H9 (cell line): ENCODE measurements around the gene PYGB. TPM values are rescaled to one million over a fixed set of nuclear protein-coding genes. Genes with fewer than 3 reads are reported as not detected.

Experiments used
- DNase-seq: peaks from one replicate; pipeline ENCODE4 v3.0.0-alpha.2; 2017
- H2AFZ ChIP-seq: one replicate; pipeline ENCODE4 v1.6.1; 2013; ENCODE audit warnings: mild to moderate bottlenecking, low read length, control low read depth, moderate library complexity
- H2AK5ac ChIP-seq: 2 replicates; pipeline ENCODE4 v1.6.1; 2013; ENCODE audit warnings: low read length, control low read depth, mixed read lengths; ENCODE audit not compliant: insufficient read length
- H2BK120ac ChIP-seq: one replicate; pipeline ENCODE4 v1.6.1; 2013; ENCODE audit warnings: low read depth, mild to moderate bottlenecking, low read length, control low read depth, inconsistent platforms; ENCODE audit not compliant: poor library complexity, severe bottlenecking
- H2BK12ac ChIP-seq: 2 replicates; pipeline ENCODE4 v1.6.1; 2013; ENCODE audit warnings: low read length, control low read depth, mixed read lengths, low read depth; ENCODE audit not compliant: insufficient read length
- H2BK15ac ChIP-seq: 2 replicates; pipeline ENCODE4 v1.6.1; 2013; ENCODE audit warnings: low read depth, low read length, control low read depth
- H2BK20ac ChIP-seq: one replicate; pipeline ENCODE4 v1.6.1; 2013; ENCODE audit warnings: low read depth, mild to moderate bottlenecking, low read length, control low read depth, inconsistent platforms; ENCODE audit not compliant: poor library complexity, severe bottlenecking
- H2BK5ac ChIP-seq: 2 replicates; pipeline ENCODE4 v1.6.1; 2013; ENCODE audit warnings: low read length, control low read depth, mixed read lengths; ENCODE audit not compliant: insufficient read length
- H3K14ac ChIP-seq: 2 replicates; pipeline ENCODE4 v1.6.1; 2013; ENCODE audit warnings: low read length, control low read depth; ENCODE audit not compliant: insufficient read depth
- H3K18ac ChIP-seq: 2 replicates; pipeline ENCODE4 v1.6.1; 2013; ENCODE audit warnings: low read depth, mild to moderate bottlenecking, mixed read lengths, low read length, control low read depth; ENCODE audit not compliant: insufficient read length
- H3K23ac ChIP-seq: 2 replicates; pipeline ENCODE4 v1.6.1; 2013; ENCODE audit warnings: low read length, control low read depth, mixed read lengths, low read depth; ENCODE audit not compliant: insufficient read length
- H3K23me2 ChIP-seq: 2 replicates; pipeline ENCODE4 v1.6.1; 2013; ENCODE audit warnings: low read depth, mild to moderate bottlenecking, mixed read lengths, low read length, control low read depth; ENCODE audit not compliant: insufficient read length, poor library complexity, severe bottlenecking
- H3K27ac ChIP-seq: 2 replicates; pipeline ENCODE4 v1.5.1; 2013; ENCODE audit warnings: low read length, control low read depth, mixed read lengths, low read depth; ENCODE audit not compliant: insufficient read length
- H3K27me3 ChIP-seq: 2 replicates; pipeline ENCODE4 v1.6.1; 2013; ENCODE audit warnings: low read length, control low read depth, inconsistent platforms; ENCODE audit not compliant: insufficient read depth
- H3K4ac ChIP-seq: 2 replicates; pipeline ENCODE4 v1.6.1; 2013; ENCODE audit warnings: low read depth, mild to moderate bottlenecking, control low read depth, inconsistent platforms, low read length, moderate library complexity
- H3K4me1 ChIP-seq: 2 replicates; pipeline ENCODE4 v1.6.1; 2013; ENCODE audit warnings: low read length, control low read depth, inconsistent platforms; ENCODE audit not compliant: insufficient read depth
- H3K4me2 ChIP-seq: 2 replicates; pipeline ENCODE4 v1.6.1; 2013; ENCODE audit warnings: low read length, control low read depth, mixed read lengths; ENCODE audit not compliant: insufficient read length, insufficient read depth
- H3K56ac ChIP-seq: 2 replicates; pipeline ENCODE4 v1.6.1; 2013; ENCODE audit warnings: low read depth, mild to moderate bottlenecking, mixed read lengths, low read length, control low read depth; ENCODE audit not compliant: insufficient read length
- H3K79me1 ChIP-seq: 2 replicates; pipeline ENCODE4 v1.6.1; 2013; ENCODE audit warnings: low read depth, mild to moderate bottlenecking, moderate library complexity, low read length, control low read depth, inconsistent platforms; ENCODE audit not compliant: insufficient read depth, poor library complexity, severe bottlenecking
- H3K79me2 ChIP-seq: 2 replicates; pipeline ENCODE4 v1.6.1; 2013; ENCODE audit warnings: low read length, control low read depth, inconsistent platforms; ENCODE audit not compliant: insufficient read depth
- H3K9ac ChIP-seq: 2 replicates; pipeline ENCODE4 v1.6.1; 2013; ENCODE audit warnings: low read length, control low read depth, mixed read lengths; ENCODE audit not compliant: insufficient read length; ENCODE audit errors: extremely low read depth
- H3K9me3 ChIP-seq: one replicate; pipeline ENCODE4 v1.6.1; 2013; ENCODE audit warnings: low read depth, low read length, inconsistent platforms; ENCODE audit not compliant: control insufficient read depth
- H3T11ph ChIP-seq: one replicate; pipeline ENCODE4 v1.6.1; 2013; ENCODE audit warnings: mild to moderate bottlenecking, low read length, control low read depth, inconsistent platforms
- H4K20me1 ChIP-seq: one replicate; pipeline ENCODE4 v1.6.1; 2013; ENCODE audit not compliant: control insufficient read depth, insufficient read length, insufficient read depth
- H4K5ac ChIP-seq: 2 replicates; pipeline ENCODE4 v1.6.1; 2013; ENCODE audit warnings: low read depth, mild to moderate bottlenecking, mixed read lengths, low read length, control low read depth; ENCODE audit not compliant: insufficient read length
- H4K8ac ChIP-seq: replicated peaks from 2 replicates; pipeline ENCODE4 v1.6.1; 2013; ENCODE audit warnings: low read length, control low read depth, mixed read lengths, low read depth; ENCODE audit not compliant: insufficient read length
- H4K91ac ChIP-seq: 2 replicates; pipeline ENCODE4 v1.6.1; 2013; ENCODE audit warnings: low read depth, mild to moderate bottlenecking, moderate library complexity, mixed read lengths, low read length, control low read depth; ENCODE audit not compliant: insufficient read length
- H3K27ac Mint-ChIP-seq, 3 experiments: 2 replicates in 2 of 3; 3 replicates in 1 of 3; pipeline ENCODE4 v1.8.0; 2020 to 2021; ENCODE audit warnings: mixed read lengths in 3 of 3, mild to moderate bottlenecking in 1 of 3, moderate library complexity in 1 of 3
- H3K27me3 Mint-ChIP-seq: 2 replicates; pipeline ENCODE4 v1.8.0; 2021; ENCODE audit warnings: low read depth, mild to moderate bottlenecking, moderate library complexity, mixed read lengths
- H3K36me3 Mint-ChIP-seq, 3 experiments: 2 replicates in 2 of 3; 3 replicates in 1 of 3; pipeline ENCODE4 v1.8.0; 2020 to 2021; ENCODE audit warnings: low read depth in 3 of 3, mixed read lengths in 3 of 3; ENCODE audit not compliant: insufficient read depth in 1 of 3
- H3K4me1 Mint-ChIP-seq, 2 experiments: 2 replicates each; pipeline ENCODE4 v1.8.0; 2020; ENCODE audit warnings: mixed read lengths in 2 of 2
- H3K4me3 Mint-ChIP-seq, 2 experiments: 2 replicates in 1 of 2; 3 replicates in 1 of 2; pipeline ENCODE4 v1.8.0; 2020 to 2021; ENCODE audit warnings: mild to moderate bottlenecking in 2 of 2, mixed read lengths in 2 of 2, moderate library complexity in 1 of 2
- H3K9me3 Mint-ChIP-seq, 2 experiments: 2 replicates in 1 of 2; 3 replicates in 1 of 2; pipeline ENCODE4 v1.8.0; 2020; ENCODE audit warnings: mild to moderate bottlenecking in 2 of 2, mixed read lengths in 2 of 2, moderate library complexity in 1 of 2
- CTCF ChIP-seq: fragments of 200-600 bp; sonication (generic); conservative IDR thresholded peaks from 3 replicates; pipeline ENCODE4 v1.8.0; 2021; ENCODE audit warnings: antibody characterized with exemption, mild to moderate bottlenecking
- WGBS: extraction: QIAGEN DNeasy Blood & Tissue Kit; methylation state at CpG from one replicate; pipeline ENCODE4 v1.1.7; 2013; ENCODE audit warnings: missing lambda C conversion rate, low lambda C conversion rate, mixed read lengths; ENCODE audit not compliant: insufficient read length; ENCODE audit errors: extremely low coverage; 5-methylcytosine and 5-hydroxymethylcytosine counted together
- total RNA-seq: library from RNA; stranded (reverse); gene quantifications from 2 replicates; pipeline ENCODE4 v1.2.1, GENCODE V29; 2021

Gene PYGB
- total RNA-seq, 1 experiment from 2014 or later: 46.9 TPM

DNA sequence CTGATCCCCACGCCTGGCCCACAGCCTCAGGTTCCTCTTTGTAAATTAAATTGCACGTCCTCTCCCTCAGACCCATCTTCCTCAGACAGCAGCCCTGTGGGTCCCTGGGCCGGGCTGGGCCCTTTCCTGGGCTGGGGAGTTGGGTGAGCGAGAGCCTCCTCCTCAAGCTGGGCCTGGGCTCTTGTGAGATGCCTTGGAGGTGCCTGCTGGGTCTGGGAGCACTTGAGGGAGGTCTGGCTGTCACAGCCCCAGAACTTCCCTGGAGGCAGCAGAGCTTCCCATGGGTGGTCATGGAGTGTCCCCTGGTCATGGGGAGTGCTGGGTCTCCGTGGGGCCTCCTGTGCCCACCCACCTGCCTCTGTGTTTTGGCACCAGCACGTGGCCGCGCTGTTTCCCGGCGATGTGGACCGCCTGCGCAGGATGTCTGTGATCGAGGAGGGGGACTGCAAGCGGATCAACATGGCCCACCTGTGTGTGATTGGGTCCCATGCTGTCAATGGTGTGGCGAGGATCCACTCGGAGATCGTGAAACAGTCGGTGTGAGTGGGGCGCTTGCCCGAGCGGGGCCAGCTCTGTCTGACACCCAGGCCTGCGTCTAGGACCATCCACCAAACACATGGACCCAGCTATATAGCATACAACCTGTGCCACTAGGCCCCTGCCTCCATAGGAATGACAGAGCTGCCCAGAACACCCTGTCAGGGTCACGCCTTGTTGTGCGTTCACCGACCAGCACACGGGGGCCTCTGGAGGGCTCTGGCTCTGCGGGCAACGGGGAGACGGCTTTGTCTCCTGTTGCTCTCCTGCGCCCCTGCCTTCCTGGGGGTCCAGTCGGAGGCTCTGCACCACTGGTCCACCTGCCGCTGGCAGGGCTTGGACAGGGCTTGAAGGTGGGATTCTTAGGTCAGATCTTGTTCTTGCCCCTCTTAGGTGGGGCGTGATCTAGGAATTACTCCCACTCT, 33.0 kb downstream of the PYGB start:
- Mint-ChIP-seq H3K4me1 (peaks cover 0 to 4% of the 10 kb centered on the region in 2 experiments; a peak in 1 of 4 replicates), H3K27me3 (no peaks in the 10 kb centered on the region), H3K4me3 (no peak overlapping the region), H3K9me3 (no peaks in the 10 kb centered on the region), H3K36me3 (peaks cover 21 to 64% (median 42%) of the 10 kb centered on the region in 3 experiments; a peak in 6 of 7 replicates), H3K27ac (no peak overlapping the region)
- no peak overlapping the region for H2AFZ ChIP-seq
- no peak overlapping the region for H3T11ph ChIP-seq
- H3K56ac ChIP-seq: no peak overlapping the region
- no peaks in the 10 kb centered on the region for H3K23me2 ChIP-seq
- no peaks in the 10 kb centered on the region for H3K9me3 ChIP-seq
- H4K5ac ChIP-seq: no peak overlapping the region
- no peak overlapping the region for H2BK5ac ChIP-seq
- no peak overlapping the region for H3K9ac ChIP-seq
- no peaks in the 10 kb centered on the region for H3K27me3 ChIP-seq
- TF ChIP-seq CTCF: no peak
- H3K27ac ChIP-seq: no peak overlapping the region
- H2BK20ac ChIP-seq: no peak overlapping the region
- H3K79me2 ChIP-seq: no peaks in the 10 kb centered on the region
- no peak for DNase-seq
- H2BK12ac ChIP-seq: no peak overlapping the region
- WGBS: no CpG with 5 or more reads among the region's 33 CpGs
- H3K4me2 ChIP-seq: no peak overlapping the region
- H2BK120ac ChIP-seq: no peak overlapping the region
- H3K4me1 ChIP-seq: no peaks in the 10 kb centered on the region
- H2BK15ac ChIP-seq: no peak overlapping the region
- no peak overlapping the region for H3K23ac ChIP-seq
- no peak overlapping the region for H3K4ac ChIP-seq
- no peak overlapping the region for H2AK5ac ChIP-seq
- no peak overlapping the region for H3K14ac ChIP-seq
- H3K18ac ChIP-seq: no peak overlapping the region
- H4K91ac ChIP-seq: no peak overlapping the region
- no peak overlapping the region for H4K8ac ChIP-seq
- H4K20me1 ChIP-seq: no peaks in the 10 kb centered on the region
- no peaks in the 10 kb centered on the region for H3K79me1 ChIP-seq
